IPS-18a (cell line): ENCODE results near the gene FGF22.

Experiments used
- H3K27ac ChIP-seq: one replicate; pipeline ENCODE4 v1.5.1; 2013; ENCODE audit warnings: low read length
- H3K27me3 ChIP-seq: one replicate; pipeline ENCODE4 v1.6.1; 2013; ENCODE audit warnings: mild to moderate bottlenecking, low read length; ENCODE audit not compliant: control insufficient read depth, insufficient read depth
- H3K36me3 ChIP-seq: one replicate; pipeline ENCODE4 v1.6.1; 2013; ENCODE audit warnings: low read depth, low read length; ENCODE audit not compliant: control insufficient read depth
- H3K4me1 ChIP-seq: one replicate; pipeline ENCODE4 v1.6.1; 2013; ENCODE audit warnings: low read depth, low read length; ENCODE audit not compliant: control insufficient read depth
- H3K4me3 ChIP-seq: one replicate; pipeline ENCODE4 v1.5.1; 2013; ENCODE audit warnings: low read length
- H3K9ac ChIP-seq: one replicate; pipeline ENCODE4 v1.6.1; 2013; ENCODE audit warnings: mild to moderate bottlenecking, low read length, moderate library complexity
- H3K9me3 ChIP-seq: one replicate; pipeline ENCODE4 v1.6.1; 2013; ENCODE audit warnings: low read depth, low read length; ENCODE audit not compliant: control insufficient read depth

The FGF22 gene

DNA sequence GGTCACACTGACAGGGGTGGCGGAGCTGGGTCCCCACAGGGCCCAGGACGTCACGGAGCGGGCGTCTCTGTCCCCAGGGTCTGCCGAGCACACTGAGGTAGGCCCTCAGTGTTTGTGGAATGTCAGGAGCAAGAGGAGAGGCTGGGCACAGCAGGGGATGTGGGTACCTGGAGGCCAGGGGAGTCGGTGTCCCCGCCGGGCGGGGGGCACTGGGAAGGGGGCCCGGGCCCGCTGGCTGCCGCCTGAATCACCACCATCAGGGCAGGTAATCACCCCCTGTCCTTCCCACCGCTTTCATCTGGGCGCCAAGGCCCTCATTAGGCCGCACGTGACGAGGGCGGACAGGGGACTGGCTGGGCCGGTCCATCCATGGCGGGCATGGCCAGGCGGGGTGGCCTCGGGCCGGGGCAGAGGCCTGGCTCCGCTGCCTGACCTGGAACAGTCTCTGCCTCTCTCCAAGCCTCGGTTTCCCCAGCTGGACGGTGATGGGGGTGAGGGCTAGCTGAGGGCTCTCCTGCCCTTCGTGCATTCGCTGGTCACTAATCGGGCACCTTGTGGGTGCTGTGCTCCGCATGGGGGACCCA lies 1.0 kb downstream of the FGF22 start:
- Histone ChIP-seq H3K27me3 (peaks cover 23% of the 10 kb centered on the region), H3K36me3 (peaks cover 3% of the 10 kb centered on the region), H3K4me3 (no peak overlapping the region), H3K27ac (no peak overlapping the region), H3K4me1 (no peaks in the 10 kb centered on the region), H3K9ac (no peak overlapping the region), H3K9me3 (no peaks in the 10 kb centered on the region)

DNA sequence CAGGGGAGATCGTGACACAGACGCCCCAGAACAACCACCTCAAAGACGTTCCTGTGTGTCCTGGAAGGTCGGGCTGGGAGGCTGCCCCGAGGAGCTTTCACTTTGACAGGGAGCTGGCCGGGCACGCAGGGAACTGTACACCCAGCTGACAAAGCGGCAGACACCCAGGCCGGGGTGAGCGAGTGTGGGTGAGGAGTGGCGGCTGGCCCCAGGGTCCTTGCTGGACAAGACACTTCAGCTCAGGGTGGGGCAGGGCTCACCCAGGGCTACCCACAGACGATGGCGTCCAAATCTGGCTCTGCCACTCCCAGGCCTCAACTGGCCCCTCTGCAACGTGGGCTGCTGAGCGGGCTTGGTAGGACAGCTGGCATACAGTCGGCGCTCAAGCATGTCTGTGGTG lies 2.0 kb downstream of the FGF22 start:
- H3K27me3 ChIP-seq: peaks cover 23% of the 10 kb centered on the region
- H3K9me3 ChIP-seq: no peaks in the 10 kb centered on the region
- peaks cover 4% of the 10 kb centered on the region for H3K36me3 ChIP-seq
- H3K4me1 ChIP-seq: no peaks in the 10 kb centered on the region
- H3K27ac ChIP-seq: no peak overlapping the region
- H3K9ac ChIP-seq: no peak overlapping the region
- no peak overlapping the region for H3K4me3 ChIP-seq

DNA sequence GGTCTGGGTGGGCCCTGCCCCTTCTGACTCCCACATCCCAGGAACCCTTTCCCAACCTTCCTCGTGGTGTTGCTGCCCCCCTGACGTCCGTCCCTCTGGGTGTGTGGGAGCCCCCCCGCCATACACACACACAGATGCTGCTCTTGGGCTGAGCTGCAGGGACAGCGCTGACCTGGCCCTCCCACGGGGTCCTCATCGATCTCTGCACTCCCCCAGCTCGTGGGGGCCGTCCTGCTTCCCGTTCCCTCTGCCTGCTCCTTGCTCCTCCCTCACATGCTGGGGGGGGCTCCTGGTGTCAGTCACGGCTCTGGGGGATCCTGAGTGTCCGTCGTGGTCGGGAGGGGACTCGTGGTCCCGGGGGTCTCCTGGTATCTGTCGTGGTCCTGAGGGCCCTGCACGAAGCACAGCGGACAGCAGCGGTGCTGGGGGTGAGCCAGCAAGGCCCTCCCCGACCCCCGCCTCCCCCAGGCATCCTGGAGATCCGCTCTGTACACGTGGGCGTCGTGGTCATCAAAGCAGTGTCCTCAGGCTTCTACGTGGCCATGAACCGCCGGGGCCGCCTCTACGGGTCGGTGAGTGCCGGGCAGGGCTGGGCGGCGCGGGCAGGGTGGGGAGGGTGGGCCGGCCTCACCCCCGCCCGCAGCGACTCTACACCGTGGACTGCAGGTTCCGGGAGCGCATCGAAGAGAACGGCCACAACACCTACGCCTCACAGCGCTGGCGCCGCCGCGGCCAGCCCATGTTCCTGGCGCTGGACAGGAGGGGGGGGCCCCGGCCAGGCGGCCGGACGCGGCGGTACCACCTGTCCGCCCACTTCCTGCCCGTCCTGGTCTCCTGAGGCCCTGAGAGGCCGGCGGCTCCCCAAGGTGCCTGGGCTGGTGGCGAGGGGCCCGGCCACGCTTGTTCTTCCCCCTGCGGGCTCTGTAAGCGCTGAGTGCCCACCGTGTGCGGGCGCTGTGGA lies 3.4 kb downstream of the FGF22 start:
- no peaks in the 10 kb centered on the region for H3K9me3 ChIP-seq
- H3K27ac ChIP-seq: no peak overlapping the region
- no peaks in the 10 kb centered on the region for H3K4me1 ChIP-seq
- H3K4me3 ChIP-seq: no peak overlapping the region
- no peak overlapping the region for H3K9ac ChIP-seq
- H3K36me3 ChIP-seq: peaks cover 10% of the 10 kb centered on the region
- peaks cover 14% of the 10 kb centered on the region for H3K27me3 ChIP-seq

- H3K4me1 ChIP-seq: no peaks in the 10 kb centered on the region
- peaks cover 14% of the 10 kb centered on the region for H3K36me3 ChIP-seq
- peaks cover 7% of the 10 kb centered on the region for H3K27me3 ChIP-seq
- no peak overlapping the region for H3K9ac ChIP-seq
- no peak overlapping the region for H3K27ac ChIP-seq
- H3K4me3 ChIP-seq: no peak overlapping the region
- H3K9me3 ChIP-seq: no peaks in the 10 kb centered on the region
Measured at GRCh38 chr19:643736-644135, 4.1 kb downstream of the FGF22 start.

- Histone ChIP-seq H3K9me3 (no peaks in the 10 kb centered on the region), H3K4me1 (no peaks in the 10 kb centered on the region), H3K36me3 (peaks cover 19% of the 10 kb centered on the region), H3K9ac (no peak overlapping the region), H3K27me3 (peaks cover 1% of the 10 kb centered on the region), H3K27ac (no peak overlapping the region), H3K4me3 (no peak overlapping the region)
Measured at GRCh38 chr19:644363-644762, 4.7 kb downstream of the FGF22 start.

DNA sequence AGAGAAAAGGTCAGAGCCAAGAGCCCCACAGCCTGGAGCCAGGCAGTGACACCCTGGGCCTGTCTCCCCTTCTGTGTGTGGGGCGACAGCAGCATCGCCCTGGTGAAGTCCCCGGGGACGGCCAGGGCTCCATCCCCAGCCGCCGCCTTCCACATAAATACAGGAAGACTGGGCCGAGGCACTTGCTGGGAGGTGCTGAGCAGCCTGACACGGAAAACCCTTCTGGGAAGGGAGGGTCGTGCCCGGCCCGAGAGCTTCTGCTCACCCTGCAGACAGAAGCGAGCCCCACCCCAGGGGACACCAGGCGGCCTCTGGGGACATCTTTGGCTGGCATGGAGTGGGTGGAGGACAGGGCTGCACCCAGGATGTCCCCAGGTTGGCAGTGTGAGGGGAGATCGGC lies 5.1 kb downstream of the FGF22 start:
- H3K27ac ChIP-seq: no peak overlapping the region
- H3K9me3 ChIP-seq: no peaks in the 10 kb centered on the region
- H3K36me3 ChIP-seq: peaks cover 21% of the 10 kb centered on the region
- no peaks in the 10 kb centered on the region for H3K4me1 ChIP-seq
- no peak overlapping the region for H3K9ac ChIP-seq
- H3K4me3 ChIP-seq: no peak overlapping the region
- H3K27me3 ChIP-seq: no peaks in the 10 kb centered on the region

- no peak overlapping the region for H3K4me3 ChIP-seq
- peaks cover 21% of the 10 kb centered on the region for H3K36me3 ChIP-seq
- H3K27me3 ChIP-seq: no peaks in the 10 kb centered on the region
Measured at GRCh38 chr19:645912-646778, 6.5 kb downstream of the FGF22 start.

DNA sequence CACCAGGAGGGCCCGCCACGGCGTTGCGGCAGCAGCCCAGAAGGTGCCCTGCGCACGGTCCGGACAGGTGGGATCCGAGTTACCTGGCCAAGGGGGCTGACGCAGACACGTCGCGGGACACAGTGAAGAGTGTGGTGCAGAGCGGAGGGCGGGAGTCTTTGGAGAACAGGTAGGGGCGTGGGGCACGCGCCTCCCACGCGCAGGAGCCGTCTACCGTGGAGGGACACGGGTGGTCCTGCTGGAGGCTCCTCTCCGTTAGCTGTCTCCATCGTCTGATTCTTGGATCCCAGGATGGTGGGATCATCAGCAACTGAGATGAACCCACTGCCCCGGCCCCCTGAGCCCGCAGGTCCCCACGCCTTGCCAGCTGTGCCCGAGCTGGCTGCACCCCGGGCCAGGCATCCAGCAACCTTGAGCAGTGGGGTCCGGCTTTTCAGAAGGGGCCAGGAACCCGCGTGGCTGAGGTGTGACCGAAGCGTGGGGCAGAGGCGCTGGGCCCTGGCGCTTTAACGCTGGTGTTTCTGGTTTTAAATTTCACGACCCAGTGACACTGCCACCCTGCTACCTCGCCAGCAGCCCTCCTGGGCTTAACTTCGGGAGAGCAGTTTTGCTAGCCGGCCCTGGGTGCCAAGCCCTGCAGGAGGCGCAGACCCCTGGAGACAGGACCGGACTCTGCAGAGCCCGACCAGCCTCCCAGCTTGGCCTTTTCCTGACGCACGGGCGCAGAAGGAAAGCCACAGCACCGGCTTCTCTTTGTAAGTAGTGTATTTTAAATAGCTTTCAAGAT lies 7.3 kb downstream of the FGF22 start:
- no peaks in the 10 kb centered on the region for H3K27me3 ChIP-seq
- no peaks in the 10 kb centered on the region for H3K4me1 ChIP-seq
- no peak overlapping the region for H3K9ac ChIP-seq
- no peak overlapping the region for H3K27ac ChIP-seq
- peaks cover 27% of the 10 kb centered on the region for H3K36me3 ChIP-seq
- H3K4me3 ChIP-seq: no peak overlapping the region
- no peaks in the 10 kb centered on the region for H3K9me3 ChIP-seq

More at GRCh38 chr19:645912-646778, 6.5 kb downstream of the FGF22 start:
- no peak overlapping the region for H3K9ac ChIP-seq
- no peak overlapping the region for H3K27ac ChIP-seq
- H3K9me3 ChIP-seq: no peaks in the 10 kb centered on the region
- H3K4me1 ChIP-seq: no peaks in the 10 kb centered on the region

GRCh38 chr19:647566-648284 lies 8.0 kb downstream of the FGF22 start:
- Histone ChIP-seq H3K36me3 (peaks cover 27% of the 10 kb centered on the region), H3K9me3 (no peaks in the 10 kb centered on the region), H3K4me3 (no peak overlapping the region), H3K9ac (no peak overlapping the region), H3K27ac (no peak overlapping the region), H3K4me1 (no peaks in the 10 kb centered on the region), H3K27me3 (no peaks in the 10 kb centered on the region)

GRCh38 chr19:648305-648704 lies 8.6 kb downstream of the FGF22 start:
- Histone ChIP-seq H3K27me3 (no peaks in the 10 kb centered on the region), H3K9me3 (no peaks in the 10 kb centered on the region), H3K4me3 (no peak overlapping the region), H3K27ac (no peak overlapping the region), H3K9ac (no peak overlapping the region), H3K36me3 (peaks cover 27% of the 10 kb centered on the region), H3K4me1 (no peaks in the 10 kb centered on the region)
